SK-N-SH (cell line): Measurements from ENCODE around the gene SFSWAP.

ENCODE experiments used
- CHD2 ChIP-seq: fragments of 150-350 bp; IDR thresholded peaks from 2 replicates; pipeline ENCODE4 v1.6.1; 2018; ENCODE audit warnings: low read length; ENCODE audit not compliant: partially characterized antibody
- EP300 ChIP-seq, 2 experiments: IDR thresholded peaks; 2 replicates each; pipeline versions ENCODE4 v1.4.0 to v1.6.1; 2012; ENCODE audit warnings: borderline replicate concordance in 1 of 2, low read depth in 1 of 2, low read length in 1 of 2
- MEF2A ChIP-seq: IDR thresholded peaks from 2 replicates; pipeline ENCODE4 v1.4.0; 2012; ENCODE audit warnings: low read depth, borderline replicate concordance
- RXRA ChIP-seq: IDR thresholded peaks from 2 replicates; pipeline ENCODE4 v1.4.0; 2012; ENCODE audit warnings: low read depth, mild to moderate bottlenecking, borderline replicate concordance
- TAF1 ChIP-seq: IDR thresholded peaks from 2 replicates; pipeline ENCODE4 v1.6.1; 2012; ENCODE audit warnings: low read depth, mild to moderate bottlenecking, low read length, moderate library complexity, borderline replicate concordance
- YY1 ChIP-seq: IDR thresholded peaks from 2 replicates; pipeline ENCODE4 v1.4.0; 2012; ENCODE audit warnings: low read depth, mild to moderate bottlenecking
- TF ChIP-seq, protein P1 (sequence below): IDR thresholded peaks from 2 replicates; pipeline ENCODE4 v1.4.0; 2012; ENCODE audit warnings: low read depth

DNA sequence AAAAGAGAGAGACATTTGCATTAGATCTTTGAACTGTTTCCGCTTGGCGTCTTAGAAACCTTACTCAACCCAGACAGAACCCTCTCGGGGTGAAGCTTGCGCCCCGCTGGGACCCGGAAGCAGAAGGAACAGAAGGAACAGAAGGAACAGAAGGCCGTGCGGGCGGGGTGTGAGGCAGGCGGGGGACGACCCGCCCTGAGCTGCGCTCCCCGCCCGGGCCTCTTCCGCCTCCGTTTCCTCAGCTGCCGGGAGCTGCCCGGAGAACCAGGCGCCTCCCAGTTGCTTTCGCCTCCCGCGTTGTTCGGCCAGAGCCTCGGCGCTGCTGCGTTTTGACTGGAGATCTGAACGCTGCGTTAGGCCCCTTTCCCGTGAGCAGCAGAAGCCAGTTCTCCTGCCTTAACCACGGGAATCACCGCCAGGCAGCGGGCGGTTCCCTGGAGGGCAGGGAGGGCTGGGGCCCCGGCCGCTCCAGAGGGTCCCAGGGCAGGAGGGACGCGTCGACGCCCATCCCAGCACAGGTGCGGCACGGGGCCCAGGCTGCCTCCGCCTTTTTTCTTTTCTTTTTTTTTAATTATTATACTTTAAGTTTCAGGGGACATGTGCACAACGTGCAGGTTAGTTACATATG is 98.0 kb downstream of the SFSWAP start:
- no peak for TF ChIP-seq TAF1
- no peak for TF ChIP-seq YY1
- TF ChIP-seq, protein P1, sequence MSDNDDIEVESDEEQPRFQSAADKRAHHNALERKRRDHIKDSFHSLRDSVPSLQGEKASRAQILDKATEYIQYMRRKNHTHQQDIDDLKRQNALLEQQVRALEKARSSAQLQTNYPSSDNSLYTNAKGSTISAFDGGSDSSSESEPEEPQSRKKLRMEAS, result no peak
- no peak for TF ChIP-seq CHD2
- TF ChIP-seq MEF2A, result no peak
- TF ChIP-seq RXRA, result no peak
- no peak for TF ChIP-seq EP300 (IDR thresholded peaks at IDR 0.05; ENCODE audit: borderline replicate concordance in 1 of 2, low read depth in 1 of 2, low read length in 1 of 2)
